Karpas-422 (cell line): ENCODE results near the gene TRIP10. TPM values are rescaled to one million over a fixed set of nuclear protein-coding genes. Genes with fewer than 3 reads are reported as not detected.
A peak's percentile ranks its signal among the peaks of the same experiment; 100 is the strongest.

ENCODE experiments used
- DNase-seq: peaks from one replicate; pipeline ENCODE4 v3.0.0-alpha.2; 2015
- H2AFZ ChIP-seq: fragments of 200-600 bp; sonication (generic); 2 replicates; pipeline ENCODE4 v1.6.1; 2014; ENCODE audit warnings: antibody characterized with exemption, low read length, mixed read lengths
- H3K27ac ChIP-seq: fragments of 200-600 bp; sonication (generic); 2 replicates; pipeline ENCODE4 v1.5.1; 2014; ENCODE audit warnings: mild to moderate bottlenecking, low read length, moderate library complexity
- H3K27me3 ChIP-seq: fragments of 200-600 bp; sonication (generic); 2 replicates; pipeline ENCODE4 v1.6.1; 2014; ENCODE audit warnings: low read length, mixed read lengths
- H3K36me3 ChIP-seq: fragments of 200-600 bp; sonication (generic); 2 replicates; pipeline ENCODE4 v1.6.1; 2014; ENCODE audit warnings: low read length, mixed read lengths; ENCODE audit not compliant: insufficient read depth
- H3K4me1 ChIP-seq: fragments of 200-600 bp; sonication (generic); 2 replicates; pipeline ENCODE4 v1.6.1; 2014; ENCODE audit warnings: mild to moderate bottlenecking, low read length, mixed read lengths
- H3K4me2 ChIP-seq: fragments of 200-600 bp; sonication (generic); 2 replicates; pipeline ENCODE4 v1.6.1; 2014; ENCODE audit warnings: low read length, low read depth, mild to moderate bottlenecking; ENCODE audit not compliant: poor library complexity, severe bottlenecking
- H3K4me3 ChIP-seq: fragments of 200-600 bp; sonication (generic); 2 replicates; pipeline ENCODE4 v1.5.1; 2014; ENCODE audit warnings: mild to moderate bottlenecking, antibody characterized with exemption, low read length, mixed read lengths
- H3K79me2 ChIP-seq: fragments of 200-600 bp; sonication (generic); 2 replicates; pipeline ENCODE4 v1.6.1; 2014; ENCODE audit warnings: mild to moderate bottlenecking, low read length, mixed read lengths
- H3K9ac ChIP-seq: fragments of 200-600 bp; sonication (generic); 2 replicates; pipeline ENCODE4 v1.6.0; 2014; ENCODE audit warnings: low read length
- H3K9me2 ChIP-seq: fragments of 200-600 bp; sonication (generic), shearing (Covaris generic); replicated peaks from 2 replicates; pipeline ENCODE4 v1.6.0; 2014; ENCODE audit warnings: mild to moderate bottlenecking, low read length, moderate library complexity; ENCODE audit not compliant: insufficient read depth
- H3K9me3 ChIP-seq: fragments of 300-700, 200-600 bp; sonication (generic); 2 replicates; pipeline ENCODE4 v1.6.1; 2014; ENCODE audit warnings: low read length, mixed read lengths
- H4K20me1 ChIP-seq: fragments of 200-600 bp; sonication (generic); 2 replicates; pipeline ENCODE4 v1.6.1; 2014; ENCODE audit warnings: mild to moderate bottlenecking, antibody characterized with exemption, low read length, low read depth; ENCODE audit not compliant: insufficient read depth
- total RNA-seq: library from RNA; depleted of rRNA; stranded (reverse); fragments of >200 nt; shearing (Covaris generic); gene quantifications from 2 replicates; pipeline ENCODE4 v1.2.3, GENCODE V29; 2014; ENCODE audit warnings: low replicate concordance

Gene TRIP10
- total RNA-seq, 1 experiment from 2014 or later = 6.5 TPM

DNA sequence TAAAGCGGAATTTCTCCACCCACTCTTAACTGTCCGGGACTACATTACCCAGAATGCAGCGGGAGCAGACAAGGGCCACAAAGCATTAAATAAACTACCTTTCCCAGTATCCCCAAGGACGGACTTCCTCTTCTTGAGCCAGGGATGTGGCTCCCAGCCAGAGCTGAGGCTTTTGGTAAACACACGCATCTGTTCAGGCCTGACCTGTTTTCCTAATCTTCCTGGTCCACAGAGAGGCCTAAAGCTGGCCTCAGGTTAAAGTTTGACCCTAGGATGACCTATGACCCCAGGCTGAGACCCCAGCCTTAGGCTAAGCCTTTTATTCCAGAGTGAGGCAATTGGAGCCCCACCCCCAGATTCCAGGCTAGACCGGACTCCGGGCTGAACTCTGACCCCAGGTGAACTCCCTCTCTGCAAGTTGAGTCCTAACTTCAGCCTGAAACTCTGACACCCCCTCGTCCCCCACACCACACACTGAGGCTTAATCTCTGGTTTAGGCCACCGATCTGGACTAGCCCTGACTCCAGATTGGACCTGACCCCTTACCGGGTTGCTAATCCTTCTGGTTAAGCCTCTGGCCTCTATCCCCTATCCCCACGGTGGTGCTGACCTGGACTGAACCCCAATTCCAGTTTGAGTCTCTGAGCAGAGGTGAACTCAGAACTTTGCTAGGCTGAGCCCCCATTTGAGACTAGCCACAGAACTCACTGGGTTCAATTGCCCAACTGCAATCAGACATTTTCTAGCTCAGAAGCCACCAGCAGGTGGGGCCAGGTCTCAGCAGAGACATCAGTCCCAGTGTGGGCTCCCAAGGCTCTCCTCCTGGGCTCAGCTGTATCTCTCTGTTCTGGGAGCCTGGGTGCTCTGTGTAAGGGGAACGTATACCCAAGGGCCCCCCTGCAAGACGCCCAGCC, 1.4 kb upstream of the TRIP10 start:
- Histone ChIP-seq H3K79me2 (0 out of 2 replicates have a peak, but pooled peaks cover 3% of the 10 kb centered on the region), H3K36me3 (no peaks in the 10 kb centered on the region), H3K4me1 (peaks cover 45% of the 10 kb centered on the region), H3K9me3 (no peaks in the 10 kb centered on the region), H3K4me2 (peak overlapping the region; percentile 64), H3K4me3 (peak overlapping the region; percentile 45; the same call in 1 of the 2 replicates), H3K9me2 (no peaks in the 10 kb centered on the region), H4K20me1 (no peaks in the 10 kb centered on the region), H2AFZ (peak overlapping the region; percentile 16; the same call in 1 of the 2 replicates), H3K27ac (peak overlapping the region; percentile 45), H3K9ac (peak overlapping the region; percentile 50), H3K27me3 (no peaks in the 10 kb centered on the region)
- DNase-seq = peak; percentile 91

DNA sequence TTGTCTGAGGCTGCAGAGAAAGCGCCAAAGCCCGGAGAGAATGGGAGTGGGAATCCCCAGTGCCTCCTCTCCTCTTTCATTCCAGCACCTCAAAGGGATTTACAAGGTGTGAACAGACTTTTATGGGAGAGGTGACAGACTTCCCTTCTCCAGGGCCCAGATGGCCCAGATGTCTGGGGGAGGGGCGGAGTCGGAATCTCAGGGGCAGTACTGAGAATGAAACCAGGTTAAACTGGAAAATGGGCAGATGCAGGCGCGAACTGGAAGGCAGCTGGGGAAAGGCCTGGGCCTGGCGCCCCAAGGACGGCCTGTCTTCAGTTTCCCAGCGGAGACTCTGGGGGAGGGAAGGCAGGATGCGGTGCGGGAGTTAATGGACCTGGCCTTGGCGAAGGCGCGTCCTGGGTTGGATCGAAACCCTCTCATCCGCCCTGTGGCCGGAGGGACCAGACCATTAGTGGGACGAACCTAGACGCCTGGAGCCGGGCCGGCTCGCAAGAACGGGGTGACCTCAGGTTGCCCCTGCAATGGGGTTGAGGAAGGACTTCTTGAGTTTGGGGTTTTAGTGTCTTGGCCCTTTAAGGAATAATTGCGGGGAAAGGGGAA, 592 bp upstream of the TRIP10 start:
- Histone ChIP-seq H3K27me3 (no peaks in the 10 kb centered on the region), H3K4me3 (peak overlapping the region; percentile 15; the same call in 1 of the 2 replicates), H3K79me2 (0 out of 2 replicates have a peak, but pooled peaks cover 3% of the 10 kb centered on the region), H3K4me2 (peak overlapping the region; percentile 54), H3K9me2 (no peaks in the 10 kb centered on the region), H3K36me3 (no peaks in the 10 kb centered on the region), H3K9ac (peak overlapping the region; percentile 38; the same call in 1 of the 2 replicates), H3K4me1 (peaks cover 45% of the 10 kb centered on the region), H3K27ac (0 out of 2 replicates have a peak overlapping the region, but pooled peaks have one; percentile 12), H2AFZ (peak overlapping the region; percentile 6; the same call in 1 of the 2 replicates), H3K9me3 (no peaks in the 10 kb centered on the region), H4K20me1 (no peaks in the 10 kb centered on the region)
- peak; percentile 47 for DNase-seq

DNA sequence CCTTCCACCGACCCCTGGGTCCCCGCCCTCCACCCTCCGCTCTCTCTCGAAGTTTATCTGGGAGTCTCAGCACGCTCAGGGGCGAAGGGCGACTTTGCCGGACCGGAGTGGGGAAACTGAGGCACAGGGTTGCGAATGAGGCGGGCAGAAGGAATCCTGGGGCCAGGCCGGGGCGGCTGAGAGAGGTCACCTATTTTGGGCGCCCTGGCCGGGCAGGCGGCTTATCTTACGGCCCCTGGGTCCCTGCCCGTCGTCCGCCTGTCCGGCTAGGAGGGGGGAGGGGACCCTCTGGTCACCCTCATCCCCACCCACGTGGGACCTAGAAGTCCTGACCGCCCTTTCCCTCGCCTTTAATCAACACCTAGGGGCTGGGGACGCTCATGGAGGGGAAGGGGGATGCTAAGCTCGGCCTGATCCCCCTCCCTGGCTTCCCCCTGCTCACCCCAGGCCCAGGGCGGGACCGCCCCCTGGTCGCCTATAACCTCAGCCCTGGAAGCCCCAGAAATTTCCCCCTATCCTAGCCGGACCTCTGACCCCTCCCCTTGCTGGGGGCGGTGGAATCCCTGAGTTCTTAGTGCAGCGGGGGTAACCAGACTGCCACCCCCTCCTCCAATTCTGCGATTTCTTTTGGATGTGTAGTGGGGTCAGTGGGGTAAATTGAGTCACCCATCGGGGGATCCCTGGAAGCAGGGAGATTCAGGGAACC, 556 bp downstream of the TRIP10 start:
- H2AFZ ChIP-seq = no peak overlapping the region
- H3K9ac ChIP-seq = peak overlapping the region; percentile 78
- peaks cover 45% of the 10 kb centered on the region for H3K4me1 ChIP-seq
- 0 out of 2 replicates have a peak, but pooled peaks cover 3% of the 10 kb centered on the region for H3K79me2 ChIP-seq
- peak overlapping the region; percentile 81 for H3K4me3 ChIP-seq
- no peaks in the 10 kb centered on the region for H3K9me2 ChIP-seq
- H4K20me1 ChIP-seq = no peaks in the 10 kb centered on the region
- 0 out of 2 replicates have a peak overlapping the region, but pooled peaks have one; percentile 39 for H3K27ac ChIP-seq
- no peaks in the 10 kb centered on the region for H3K27me3 ChIP-seq
- H3K36me3 ChIP-seq = no peaks in the 10 kb centered on the region
- no peaks in the 10 kb centered on the region for H3K9me3 ChIP-seq
- H3K4me2 ChIP-seq = peak overlapping the region; percentile 81
- DNase-seq = no peak

DNA sequence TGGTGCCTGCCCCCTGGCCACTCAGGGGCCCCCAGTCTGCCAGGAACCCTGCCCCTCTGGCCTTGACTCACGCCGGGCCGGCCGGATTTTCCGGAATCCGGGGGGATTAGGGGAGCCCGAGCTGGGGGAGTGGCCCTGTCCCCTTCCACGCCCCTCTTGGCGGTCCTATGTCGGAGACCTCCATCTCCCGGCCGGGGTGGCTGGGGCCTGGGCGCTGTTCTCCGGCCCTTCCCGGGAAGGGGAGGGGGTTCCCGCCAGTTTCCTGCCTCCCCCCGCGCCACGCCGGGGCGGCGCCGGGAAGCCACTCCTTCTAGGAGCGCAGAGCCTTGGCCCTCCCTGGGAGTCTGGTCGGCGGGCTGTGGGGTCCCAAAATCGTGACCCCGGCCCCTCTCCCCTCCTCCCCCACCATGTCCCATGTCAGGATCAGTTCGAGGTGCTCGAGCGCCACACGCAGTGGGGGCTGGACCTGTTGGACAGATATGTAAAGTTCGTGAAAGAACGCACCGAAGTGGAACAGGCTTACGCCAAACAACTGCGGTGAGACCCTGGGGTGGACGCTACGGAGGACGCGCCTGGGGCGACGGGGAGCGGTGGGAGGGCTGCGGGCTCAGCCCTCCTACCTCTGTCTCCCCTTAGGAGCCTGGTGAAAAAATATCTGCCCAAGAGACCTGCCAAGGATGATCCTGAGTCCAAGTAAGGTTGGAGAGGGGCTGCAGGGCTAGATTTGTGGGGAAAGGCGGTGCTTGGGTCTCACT, 1.3 kb downstream of the TRIP10 start:
- H2AFZ ChIP-seq = no peak overlapping the region; the same call in 1 of the 2 replicates
- H3K36me3 ChIP-seq = no peaks in the 10 kb centered on the region
- peak overlapping the region; percentile 81 for H3K4me3 ChIP-seq
- no peaks in the 10 kb centered on the region for H3K9me3 ChIP-seq
- H3K4me1 ChIP-seq = peaks cover 39% of the 10 kb centered on the region
- H3K27ac ChIP-seq = peak overlapping the region; percentile 39
- peak; percentile 69 for DNase-seq
- peak overlapping the region; percentile 78 for H3K9ac ChIP-seq
- H3K9me2 ChIP-seq = no peaks in the 10 kb centered on the region
- no peaks in the 10 kb centered on the region for H3K27me3 ChIP-seq
- H3K79me2 ChIP-seq = no peaks in the 10 kb centered on the region
- H4K20me1 ChIP-seq = no peaks in the 10 kb centered on the region
- peak overlapping the region; percentile 81 for H3K4me2 ChIP-seq

DNA sequence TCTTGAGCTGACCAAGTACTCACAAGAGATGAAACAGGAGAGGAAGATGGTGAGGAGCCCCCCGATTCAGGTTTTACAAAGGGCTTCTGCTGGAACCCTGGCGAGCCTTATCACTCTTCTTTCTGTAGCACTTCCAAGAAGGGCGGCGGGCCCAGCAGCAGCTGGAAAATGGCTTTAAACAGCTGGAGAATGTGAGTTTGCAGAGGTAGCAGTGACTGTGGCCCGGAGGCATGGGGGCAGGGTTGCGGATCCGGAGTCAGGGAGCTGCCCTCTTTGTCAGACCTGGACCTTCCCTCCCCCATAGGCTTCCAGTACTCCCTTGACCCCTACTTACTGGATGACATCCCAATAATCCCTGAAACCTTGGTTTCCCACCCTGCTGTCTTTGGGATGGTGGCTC, 3.6 kb downstream of the TRIP10 start:
- H2AFZ ChIP-seq = no peak overlapping the region
- H3K27ac ChIP-seq = no peak overlapping the region
- no peak overlapping the region for H3K4me3 ChIP-seq
- H3K4me1 ChIP-seq = peaks cover 31% of the 10 kb centered on the region
- no peak overlapping the region for H3K9ac ChIP-seq
- H3K79me2 ChIP-seq = no peaks in the 10 kb centered on the region
- H3K27me3 ChIP-seq = no peaks in the 10 kb centered on the region
- H3K9me3 ChIP-seq = no peaks in the 10 kb centered on the region
- H4K20me1 ChIP-seq = no peaks in the 10 kb centered on the region
- no peaks in the 10 kb centered on the region for H3K36me3 ChIP-seq
- H3K9me2 ChIP-seq = no peaks in the 10 kb centered on the region
- DNase-seq = no peak
- H3K4me2 ChIP-seq = no peak overlapping the region

DNA sequence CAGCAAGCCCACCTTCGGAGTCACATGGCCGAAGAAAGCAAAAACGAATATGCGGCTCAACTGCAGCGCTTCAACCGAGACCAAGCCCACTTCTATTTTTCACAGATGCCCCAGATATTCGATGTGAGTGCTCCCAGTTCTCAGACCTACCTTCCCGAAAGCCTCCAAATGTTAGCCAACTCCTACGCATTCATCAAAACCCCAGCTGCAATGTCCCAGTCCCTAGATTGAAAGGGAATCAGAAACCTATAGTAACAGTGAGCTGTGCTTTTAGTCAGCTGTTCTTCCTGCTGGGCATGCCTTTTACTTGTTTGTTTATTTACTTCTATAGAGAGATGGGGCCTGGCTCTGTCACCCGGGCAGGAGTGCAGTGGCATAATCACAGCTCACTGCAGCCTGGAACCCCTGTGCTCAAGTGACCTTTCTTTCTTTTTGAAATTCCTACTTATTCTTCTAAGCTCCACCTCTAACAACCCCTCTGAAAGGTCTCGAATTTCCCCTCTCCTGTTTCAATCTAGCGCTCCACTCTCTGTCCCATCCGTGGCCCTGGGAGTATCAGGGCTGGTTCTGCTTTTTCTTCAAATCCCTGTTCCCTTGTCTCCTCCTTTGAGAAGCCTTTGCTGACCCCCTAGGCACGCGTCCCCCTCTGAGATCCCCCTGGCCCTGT, 4.4 kb downstream of the TRIP10 start:
- no peak overlapping the region for H3K4me2 ChIP-seq

More for the DNA sequence above, 4.4 kb downstream of the TRIP10 start:
- no peaks in the 10 kb centered on the region for H3K79me2 ChIP-seq
- no peaks in the 10 kb centered on the region for H3K27me3 ChIP-seq
- H3K36me3 ChIP-seq = no peaks in the 10 kb centered on the region
- no peak overlapping the region for H2AFZ ChIP-seq
- no peaks in the 10 kb centered on the region for H4K20me1 ChIP-seq
- H3K9ac ChIP-seq = no peak overlapping the region
- no peaks in the 10 kb centered on the region for H3K9me2 ChIP-seq
- H3K4me3 ChIP-seq = no peak overlapping the region
- peaks cover 24% of the 10 kb centered on the region for H3K4me1 ChIP-seq
- no peak overlapping the region for H3K27ac ChIP-seq
- no peaks in the 10 kb centered on the region for H3K9me3 ChIP-seq
- DNase-seq = no peak
